WTC11 (cell line): ENCODE data around the gene NHSL2.

Experiments used
- CTCF ChIP-seq: fragments of 200-600 bp; IDR thresholded peaks from 2 replicates; pipeline ENCODE4 v1.8.0; 2022; ENCODE audit warnings: antibody characterized with exemption
- FOXK1 ChIP-seq: sonication (generic); formaldehyde crosslinking; IDR thresholded peaks from 2 replicates; pipeline ENCODE4 v1.8.0; 2022; ENCODE audit warnings: mild to moderate bottlenecking, moderate library complexity, missing genetic modification reagents
- FOXP4 ChIP-seq: sonication (generic); formaldehyde crosslinking; IDR thresholded peaks from 2 replicates; pipeline ENCODE4 v1.8.0; 2022; ENCODE audit warnings: mild to moderate bottlenecking, missing genetic modification reagents
- MXD4 ChIP-seq: fragments of 250-450 bp; sonication (Bioruptor Pico); IDR thresholded peaks from 2 replicates; pipeline ENCODE4 v1.8.0; 2021; ENCODE audit warnings: mild to moderate bottlenecking, moderate library complexity, borderline replicate concordance
- NFYB ChIP-seq: sonication (generic); formaldehyde crosslinking; conservative IDR thresholded peaks from 2 replicates; pipeline ENCODE4 v1.8.0; 2022; ENCODE audit warnings: low read depth, missing genetic modification reagents
- RORB ChIP-seq: fragments of 250-450 bp; sonication (Bioruptor Pico); IDR thresholded peaks from 2 replicates; pipeline ENCODE4 v1.9.0; 2021; ENCODE audit warnings: mild to moderate bottlenecking
- TP53 ChIP-seq: sonication (generic); formaldehyde crosslinking; IDR thresholded peaks from 2 replicates; pipeline ENCODE4 v1.8.1; 2023; ENCODE audit warnings: mild to moderate bottlenecking, missing genetic modification reagents
- USF2 ChIP-seq: sonication (generic); formaldehyde crosslinking; IDR thresholded peaks from 2 replicates; pipeline ENCODE4 v1.8.1; 2023; ENCODE audit warnings: mild to moderate bottlenecking, missing genetic modification reagents, moderate library complexity
- ZBTB21 ChIP-seq: sonication (generic); formaldehyde crosslinking; IDR thresholded peaks from 2 replicates; pipeline ENCODE4 v1.8.1; 2023; ENCODE audit warnings: mild to moderate bottlenecking, missing genetic modification reagents, borderline replicate concordance
- ZMAT4 ChIP-seq: fragments of 250-450 bp; sonication (Bioruptor Pico); IDR thresholded peaks from 2 replicates; pipeline ENCODE4 v1.9.0; 2021; ENCODE audit warnings: mild to moderate bottlenecking
- ZNF138 ChIP-seq: sonication (generic); formaldehyde crosslinking; conservative IDR thresholded peaks from 2 replicates; pipeline ENCODE4 v1.8.1; 2022; ENCODE audit warnings: mild to moderate bottlenecking, moderate library complexity, missing genetic modification reagents
- ZNF281 ChIP-seq: sonication (generic); formaldehyde crosslinking; IDR thresholded peaks from 2 replicates; pipeline ENCODE4 v1.8.0; 2023; ENCODE audit warnings: mild to moderate bottlenecking, missing genetic modification reagents
- ZNF396 ChIP-seq: fragments of 250-450 bp; sonication (Bioruptor Pico); IDR thresholded peaks from 2 replicates; pipeline ENCODE4 v1.8.0; 2021; ENCODE audit warnings: mild to moderate bottlenecking, moderate library complexity, borderline replicate concordance

- TF ChIP-seq MXD4 (CRISPR knock-in tag) (no peak), RORB (CRISPR knock-in tag) (no peak), FOXP4 (no peak), NFYB (CRISPR knock-in tag) (no peak), ZNF281 (no peak), ZBTB21 (no peak), TP53 (no peak), USF2 (no peak), CTCF (no peak), ZNF138 (CRISPR knock-in tag) (no peak), FOXK1 (CRISPR knock-in tag) (no peak), ZNF396 (CRISPR knock-in tag) (no peak), ZMAT4 (no peak)
Measured at GRCh38 chrX:71953946-71954345, 43.3 kb downstream of the NHSL2 start.
